AG09309 (cell line): Measurements from ENCODE around the gene CYP3A5.

Experiments
- DNase-seq: peaks from one replicate; pipeline ENCODE4 v3.0.0-alpha.2; 2010; ENCODE audit warnings: low read depth
- H3K4me3 ChIP-seq: 2 replicates; pipeline ENCODE4 v1.5.1; 2011; ENCODE audit warnings: mild to moderate bottlenecking, low read depth, low read length, moderate library complexity; ENCODE audit not compliant: control insufficient read depth
- CTCF ChIP-seq: IDR thresholded peaks from 2 replicates; pipeline ENCODE4 v1.5.1; 2011; ENCODE audit warnings: mild to moderate bottlenecking, low read depth, low read length, inconsistent platforms; ENCODE audit not compliant: insufficient read depth, control insufficient read depth; ENCODE audit errors: missing control alignments

The CYP3A5 gene

GRCh38 chr7:99599836-99600235 is 80.0 kb downstream of the CYP3A5 start:
- no peak overlapping the region for H3K4me3 ChIP-seq
- no peak for DNase-seq
- no peak for TF ChIP-seq CTCF
